Left hindlimb (tissue), 1 donor: ENCODE measurements around the gene SH3D21.

ENCODE experiments used
- DNase-seq: peaks from one replicate; pipeline ENCODE4 v3.0.0-alpha.2; 2018

SH3D21 gene

DNA sequence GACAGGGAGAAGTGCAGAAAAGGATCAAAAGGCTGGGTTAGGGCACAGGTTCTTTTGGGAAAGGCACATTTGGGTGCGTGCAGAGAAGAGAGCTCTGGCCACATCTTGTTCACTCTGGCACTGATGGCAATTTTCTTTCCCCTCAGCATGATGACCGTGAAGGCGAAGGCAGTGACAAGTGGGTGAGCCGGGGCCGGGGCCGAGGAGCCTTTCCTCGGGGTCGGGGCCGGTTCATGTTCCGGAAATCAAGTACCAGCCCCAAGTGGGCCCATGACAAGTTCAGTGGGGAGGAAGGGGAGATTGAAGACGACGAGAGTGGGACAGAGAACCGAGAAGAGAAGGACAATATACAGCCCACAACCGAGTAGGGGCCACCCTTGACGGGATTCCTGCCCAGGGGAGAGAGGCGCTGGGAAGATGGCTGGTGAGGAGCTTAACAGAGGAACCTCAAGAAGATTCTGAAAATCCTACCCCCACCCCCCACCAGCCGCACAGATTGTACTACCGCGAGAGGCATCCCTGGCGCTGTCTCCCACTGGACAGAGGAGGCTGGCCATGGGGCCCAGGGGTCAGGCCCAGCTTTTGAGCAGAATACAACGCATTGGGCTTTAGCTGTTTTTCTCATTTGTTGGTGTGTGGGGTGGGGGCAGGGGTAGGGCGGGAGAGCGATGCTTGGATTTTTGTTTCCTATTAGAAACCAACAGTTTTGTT lies 2.4 kb upstream of the SH3D21 start:
- DNase-seq = no peak

DNA sequence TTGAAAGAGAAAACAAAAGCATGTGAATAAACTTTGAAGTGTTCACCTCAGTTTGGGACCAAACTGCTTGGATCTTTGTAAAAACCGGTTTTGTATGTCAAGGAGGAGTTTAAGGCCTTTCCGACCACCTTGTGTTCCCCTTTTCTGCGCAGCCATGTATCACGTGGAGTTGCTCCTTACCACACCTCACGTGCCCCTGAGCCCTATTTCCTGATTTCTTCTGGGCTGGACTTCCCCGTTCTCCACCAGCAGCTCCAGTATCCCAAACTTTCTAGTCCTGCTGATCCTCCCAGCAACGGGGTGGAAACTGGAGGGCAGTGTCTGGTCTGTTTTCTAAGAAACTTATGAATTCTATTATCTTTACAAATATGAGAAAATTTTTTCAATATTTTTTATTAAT lies 1.6 kb upstream of the SH3D21 start:
- no peak for DNase-seq

DNA sequence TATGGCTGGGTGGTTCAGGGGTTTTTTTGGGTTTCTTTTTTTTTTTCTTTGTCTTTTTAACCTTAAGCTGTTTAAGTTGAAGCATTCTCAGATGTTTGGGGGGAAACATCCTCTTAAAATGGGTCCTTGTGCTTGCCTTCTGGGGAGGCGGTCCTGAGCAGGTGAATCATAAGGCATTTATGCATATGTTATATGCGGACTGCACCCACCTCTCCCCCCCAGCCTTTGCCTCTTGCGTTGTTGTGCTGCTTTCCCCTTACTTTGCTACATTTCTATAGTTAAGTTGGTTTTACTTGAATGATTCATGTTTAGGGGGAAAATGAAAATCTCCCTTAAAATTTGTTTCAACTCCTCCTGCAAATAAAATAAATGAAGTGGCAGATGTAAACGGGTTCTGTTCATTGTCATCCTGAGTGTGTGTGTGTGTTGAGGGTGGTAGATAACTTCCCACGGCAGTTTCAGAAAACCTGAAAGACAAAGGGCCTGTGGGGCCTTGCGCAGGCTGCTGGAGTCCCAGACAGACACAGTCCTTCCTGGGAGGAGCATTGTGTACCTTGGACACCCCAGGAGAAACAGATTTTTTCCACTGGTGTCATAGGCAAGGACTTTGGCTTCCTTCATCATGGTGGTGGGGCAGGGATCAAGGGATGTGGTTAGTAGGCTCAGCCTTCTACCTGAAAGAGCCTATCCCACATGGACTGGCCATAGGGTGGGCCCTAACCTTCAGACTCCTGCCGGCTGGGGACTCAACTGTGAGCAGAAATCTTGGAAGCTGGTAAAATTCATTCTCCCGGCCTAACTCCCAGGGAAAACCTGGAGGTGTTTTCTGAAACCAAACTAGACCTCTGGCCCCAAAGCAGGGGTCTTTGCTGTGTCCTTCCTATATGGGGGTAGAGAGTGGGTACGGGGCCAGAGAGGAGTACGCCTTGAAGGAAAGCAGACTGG lies 926 bp upstream of the SH3D21 start:
- no peak for DNase-seq

DNA sequence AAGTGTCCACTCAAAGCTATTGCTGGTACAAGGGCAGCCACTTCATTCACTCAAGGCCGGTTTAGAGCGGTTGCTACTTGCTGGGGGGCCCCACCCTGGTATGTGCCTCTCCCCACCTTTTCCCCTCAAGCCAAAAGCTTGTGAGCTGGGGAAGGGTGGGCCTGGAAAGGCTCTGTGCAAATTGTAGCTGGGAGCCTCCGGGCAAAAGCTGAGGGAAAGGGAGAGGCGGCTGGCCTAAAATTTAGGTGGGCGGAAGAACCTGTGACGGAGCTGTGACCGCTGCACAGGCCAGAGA lies 306 bp upstream of the SH3D21 start:
- DNase-seq = no peak

DNA sequence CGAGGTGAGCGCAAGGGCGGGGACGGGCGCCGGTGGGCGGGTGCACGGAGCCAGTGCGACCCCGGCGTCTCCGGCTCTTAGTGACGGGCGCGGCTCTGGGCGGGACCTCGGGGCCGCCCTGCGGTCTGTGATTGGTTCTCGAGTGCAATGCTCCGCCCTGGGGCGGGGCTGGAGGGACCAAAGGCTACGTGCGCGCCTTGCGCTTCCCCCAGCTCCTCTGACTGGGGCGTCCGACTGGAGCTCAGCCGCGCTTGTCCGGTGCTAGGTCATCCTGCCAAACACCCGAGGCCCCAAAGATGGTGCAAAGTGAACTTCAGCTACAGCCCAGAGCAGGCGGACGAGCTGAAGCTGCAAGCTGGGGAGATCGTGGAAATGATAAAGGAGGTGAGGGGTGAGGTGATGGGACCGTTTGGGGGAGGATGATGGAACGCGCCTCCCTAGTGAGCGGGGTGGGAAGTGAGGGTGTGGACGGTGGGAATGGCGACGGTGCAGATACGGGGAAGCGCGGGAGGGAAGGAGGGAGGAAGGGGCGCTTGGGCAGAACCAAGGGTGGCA lies 811 bp downstream of the SH3D21 start:
- peak; percentile 94 for DNase-seq

DNA sequence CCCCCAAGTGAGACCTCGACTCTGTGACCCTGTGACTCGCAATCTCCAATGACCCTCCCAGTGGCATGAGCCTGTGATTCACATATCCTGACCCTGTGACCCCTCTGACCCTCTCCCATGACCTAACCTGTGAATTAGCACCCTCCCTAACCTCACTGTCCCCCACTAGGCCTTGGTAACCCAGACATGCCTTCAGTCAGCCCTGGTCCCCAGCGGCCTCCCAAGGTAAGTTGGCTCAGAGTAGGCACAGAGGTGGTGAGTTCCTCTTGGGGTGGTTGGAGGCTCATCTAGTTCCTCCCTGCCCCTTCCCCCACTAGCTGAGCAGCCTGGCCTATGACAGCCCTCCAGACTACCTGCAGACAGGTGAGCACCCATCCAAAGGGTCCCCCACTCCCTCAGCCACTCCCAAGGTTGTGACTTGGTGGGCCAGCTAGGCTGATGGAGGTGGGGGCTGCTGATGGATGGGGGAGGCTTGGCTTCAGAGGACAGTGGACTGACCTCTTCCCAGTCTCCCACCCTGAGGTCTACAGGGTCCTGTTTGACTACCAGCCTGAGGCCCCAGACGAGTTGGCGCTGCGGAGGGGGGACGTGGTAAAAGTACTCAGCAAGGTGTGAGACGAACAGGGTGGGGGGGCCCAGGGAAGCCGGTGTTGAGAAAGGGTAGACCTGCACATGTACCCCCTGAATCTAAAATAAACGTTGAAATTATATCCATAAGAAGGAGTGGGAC lies 1.6 kb downstream of the SH3D21 start:
- no peak for DNase-seq

DNA sequence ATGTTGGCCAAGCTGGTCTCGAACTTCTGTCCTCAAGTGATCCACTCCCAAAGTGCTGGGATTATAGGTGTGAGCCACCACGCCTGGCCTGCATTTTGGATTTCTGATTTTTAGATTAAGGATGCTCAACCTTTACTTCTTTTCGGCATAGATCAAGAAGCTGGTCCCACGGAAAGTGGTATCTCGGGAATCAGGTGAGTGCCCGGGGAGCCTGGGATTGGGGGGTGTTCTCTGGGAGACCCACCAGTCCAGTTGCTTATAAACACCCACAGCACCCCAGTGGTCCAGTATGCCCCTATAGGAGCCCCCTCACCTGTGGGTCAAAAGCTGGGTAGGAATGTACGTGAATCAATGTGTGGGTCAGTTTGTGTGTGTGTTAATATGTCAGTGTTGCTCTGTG lies 3.2 kb downstream of the SH3D21 start:
- DNase-seq = no peak

DNA sequence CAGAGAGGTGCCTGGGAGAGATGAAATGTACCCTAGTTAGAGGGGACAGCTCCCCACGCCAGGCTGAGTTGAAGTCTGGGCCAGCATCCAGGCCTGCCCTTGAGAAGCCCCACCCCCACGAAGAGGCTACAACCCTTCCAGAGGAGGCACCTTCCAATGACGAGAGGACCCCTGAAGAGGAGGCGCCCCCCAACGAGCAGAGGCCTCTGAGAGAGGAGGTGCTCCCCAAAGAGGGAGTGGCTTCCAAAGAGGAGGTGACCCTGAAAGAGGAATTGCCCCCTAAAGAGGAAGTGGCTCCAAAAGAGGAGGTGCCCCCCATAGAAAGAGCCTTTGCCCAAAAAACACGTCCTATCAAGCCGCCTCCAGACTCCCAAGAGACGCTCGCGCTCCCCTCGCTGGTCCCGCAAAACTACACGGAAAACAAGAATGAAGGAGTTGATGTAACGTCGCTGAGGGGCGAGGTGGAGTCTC lies 14.2 kb downstream of the SH3D21 start:
- DNase-seq = no peak

DNA sequence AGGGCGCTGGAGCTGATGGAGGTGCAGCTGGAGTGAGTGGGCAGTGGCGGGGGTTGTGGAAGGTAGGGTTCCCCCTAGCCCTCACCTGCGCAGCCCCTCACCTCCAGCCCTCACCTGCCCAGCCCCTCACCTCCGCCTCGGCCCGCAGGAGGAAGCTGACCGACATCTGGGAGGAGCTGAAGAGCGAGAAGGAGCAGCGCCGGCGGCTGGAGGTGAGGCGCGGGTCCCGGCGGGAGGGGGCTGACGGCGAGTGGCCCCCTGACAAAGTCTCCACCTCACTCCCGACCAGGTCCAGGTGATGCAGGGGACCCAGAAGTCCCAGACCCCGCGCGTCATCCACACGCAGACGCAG lies 14.6 kb downstream of the SH3D21 start:
- no peak for DNase-seq

DNA sequence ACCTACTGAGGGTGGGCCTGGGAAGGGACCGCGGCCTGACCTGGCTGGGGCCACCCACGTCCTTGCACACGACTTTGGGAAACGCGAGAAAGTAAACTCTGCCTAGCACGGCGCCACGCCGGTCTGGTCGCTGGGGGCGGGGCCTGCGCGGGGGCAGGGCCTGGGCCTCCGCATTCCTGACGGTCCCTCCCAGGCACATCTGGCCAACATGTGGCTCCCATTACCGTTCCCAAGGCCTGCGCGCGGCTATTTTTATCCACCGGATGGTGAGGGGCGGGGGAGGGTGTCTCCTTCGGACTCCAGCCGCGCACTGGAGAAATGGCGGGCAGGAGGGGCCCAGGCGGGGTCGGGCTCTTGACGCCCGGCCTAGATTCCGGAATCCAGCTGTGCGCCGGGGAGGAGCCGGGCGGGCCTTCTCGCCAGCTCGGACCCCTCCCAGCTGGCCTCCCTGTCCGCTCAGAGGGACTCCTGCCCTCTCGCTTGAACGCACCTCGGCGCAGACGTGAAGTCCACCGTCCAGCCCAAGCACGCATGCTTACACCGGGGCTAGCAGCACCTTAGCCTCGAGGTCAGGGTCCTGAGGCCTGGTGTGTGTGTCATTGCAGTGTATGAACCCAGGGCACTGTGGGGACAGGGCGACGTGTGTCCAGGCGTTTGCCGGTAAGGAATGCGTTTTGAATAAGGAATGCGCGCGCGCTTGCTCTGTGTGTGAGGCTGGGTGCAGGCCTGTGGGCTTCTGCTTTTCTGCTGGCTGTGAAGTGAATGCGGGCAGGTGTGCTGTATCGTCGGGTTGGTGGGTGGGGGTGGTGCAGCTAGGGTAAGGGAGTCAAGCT lies 15.2 kb downstream of the SH3D21 start:
- peak; percentile 97 for DNase-seq

DNA sequence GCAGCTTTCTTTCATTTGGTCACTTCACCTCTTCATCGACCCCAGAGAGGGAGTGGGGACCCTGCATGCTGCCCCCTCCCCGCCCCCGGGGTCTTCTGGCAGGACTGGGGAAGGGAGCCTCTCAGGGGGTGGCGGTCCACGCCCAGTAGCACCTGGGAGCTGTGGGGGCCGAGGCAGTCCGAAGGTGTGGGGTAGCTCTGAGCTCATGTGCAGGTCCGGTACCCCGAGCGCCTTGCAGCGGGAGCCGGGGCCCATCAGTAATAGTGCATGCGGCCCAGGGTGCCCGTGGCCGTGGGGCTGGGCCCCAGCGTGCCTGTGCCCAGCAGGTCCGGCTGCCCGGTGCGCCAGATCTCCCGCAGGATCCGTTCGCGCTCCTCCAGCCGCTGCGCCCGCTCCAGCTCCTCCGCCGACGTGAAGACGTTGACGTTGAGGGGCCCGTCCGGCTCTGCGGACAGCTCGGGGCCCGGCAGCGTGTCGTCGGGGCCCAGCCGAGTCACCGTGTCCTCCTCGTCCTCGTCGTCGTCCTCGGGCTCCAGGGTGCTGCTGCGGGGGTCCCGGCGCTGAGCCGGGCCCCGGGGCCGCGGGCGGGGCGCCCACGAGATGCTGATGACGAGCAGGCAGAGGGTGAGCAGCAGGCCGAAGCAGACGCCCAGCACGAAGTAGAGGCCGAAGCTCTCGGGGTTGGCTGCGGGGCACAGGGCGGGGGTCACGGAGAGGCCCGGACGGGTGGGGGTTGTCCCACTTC lies 16.0 kb downstream of the SH3D21 start:
- peak; percentile 59 for DNase-seq

DNA sequence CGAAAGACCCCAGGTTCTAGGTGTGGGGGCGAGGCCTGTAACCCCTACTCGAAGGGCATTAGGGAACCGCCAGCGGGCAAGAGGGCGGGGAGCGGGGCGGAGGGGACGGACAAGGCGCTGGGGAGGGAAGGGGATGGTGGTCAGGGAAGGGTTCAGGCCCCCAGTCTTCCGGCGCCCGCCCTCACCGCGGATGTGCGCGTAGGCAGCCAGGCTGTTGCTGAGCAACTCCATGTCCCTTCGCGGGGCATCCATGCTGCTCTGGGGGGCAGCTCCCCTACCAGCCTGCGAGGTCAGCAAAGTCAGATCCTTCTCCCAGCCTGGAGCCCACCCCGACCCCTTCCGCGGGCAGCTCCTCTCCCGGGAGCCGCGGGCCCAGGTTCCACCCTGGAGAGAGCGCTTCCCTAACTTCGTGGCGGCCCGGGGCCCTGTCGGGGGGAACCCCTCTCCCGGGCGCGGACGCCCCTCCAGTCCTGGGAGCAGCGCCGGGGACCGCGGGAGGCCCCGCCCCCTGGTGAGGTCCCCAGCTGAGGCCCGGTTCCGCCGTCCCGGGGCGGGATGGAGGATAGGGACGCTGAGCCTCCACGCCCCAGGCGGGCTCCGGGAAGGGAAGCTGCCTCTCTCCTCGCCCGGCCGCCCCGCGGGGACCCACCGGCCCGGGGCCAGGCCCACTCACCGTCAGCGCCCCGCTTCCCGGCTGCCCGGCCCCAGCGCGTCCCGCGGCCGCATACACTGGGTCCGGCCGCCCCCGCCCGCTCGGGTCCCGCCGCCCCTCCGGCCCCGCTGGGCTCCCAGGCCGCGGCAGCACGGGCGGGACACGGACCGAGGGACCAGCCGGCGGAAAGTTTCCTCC lies 16.8 kb downstream of the SH3D21 start:
- DNase-seq = peak; percentile 86

DNA sequence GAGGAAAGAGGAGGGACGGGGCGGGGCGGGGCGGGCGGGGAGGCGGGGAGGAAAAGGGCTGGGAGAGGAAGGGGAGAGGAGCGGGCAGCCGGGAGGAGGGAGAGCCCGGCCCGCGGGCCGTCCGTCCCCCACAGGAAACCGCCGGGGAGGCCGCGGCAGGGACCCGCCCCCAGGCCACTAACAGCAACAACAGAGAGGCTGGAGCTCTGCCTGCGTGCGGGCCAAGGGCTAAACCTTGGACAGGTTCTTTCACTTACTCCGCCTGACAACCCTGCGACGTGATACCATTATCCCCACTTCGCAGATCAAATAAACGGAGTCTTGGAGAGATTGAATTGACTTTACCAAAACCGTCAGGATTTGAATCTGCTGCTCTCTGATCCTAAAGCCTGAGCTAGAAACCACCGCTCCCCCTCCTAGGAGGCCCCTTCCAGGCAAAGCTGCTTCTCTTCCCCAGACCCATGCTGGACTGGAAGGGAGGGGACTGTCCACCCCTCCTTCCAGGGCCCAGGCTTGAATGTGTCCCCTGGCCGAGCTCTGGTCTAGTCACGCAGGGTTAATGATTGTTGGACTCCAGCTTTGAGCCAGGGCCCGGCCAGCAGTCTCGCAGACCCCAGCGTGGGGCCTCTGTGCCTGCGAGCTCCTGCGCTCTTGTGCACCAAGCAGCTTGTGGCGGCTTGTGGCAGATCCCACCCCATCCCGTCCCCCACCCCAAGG lies 17.6 kb downstream of the SH3D21 start, which contains the start of gene EVA1B:
Gene EVA1B (minus strand): TSS at position 10 of the 717 bp plus-strand sequence. CDS start 608 bp downstream, outside the sequence.
- peak; percentile 96 for DNase-seq

DNA sequence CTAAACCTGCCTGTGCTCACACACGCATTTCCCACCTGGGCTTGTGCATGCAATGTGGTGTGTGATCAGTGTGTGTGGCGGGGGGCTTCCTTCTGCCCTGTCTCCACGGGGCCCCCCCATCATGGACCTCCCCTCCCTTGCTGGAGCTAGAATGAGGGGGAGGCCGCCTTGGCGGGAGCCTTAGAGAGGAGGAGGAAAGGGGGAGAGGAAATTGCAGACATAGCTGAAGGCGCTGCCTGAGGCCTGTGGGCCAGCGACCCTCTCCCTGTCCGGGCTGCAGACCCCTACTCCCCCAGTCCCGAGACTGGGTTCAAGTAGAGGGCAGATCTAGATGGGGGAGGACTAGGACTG lies 18.2 kb downstream of the SH3D21 start:
- DNase-seq = no peak

DNA sequence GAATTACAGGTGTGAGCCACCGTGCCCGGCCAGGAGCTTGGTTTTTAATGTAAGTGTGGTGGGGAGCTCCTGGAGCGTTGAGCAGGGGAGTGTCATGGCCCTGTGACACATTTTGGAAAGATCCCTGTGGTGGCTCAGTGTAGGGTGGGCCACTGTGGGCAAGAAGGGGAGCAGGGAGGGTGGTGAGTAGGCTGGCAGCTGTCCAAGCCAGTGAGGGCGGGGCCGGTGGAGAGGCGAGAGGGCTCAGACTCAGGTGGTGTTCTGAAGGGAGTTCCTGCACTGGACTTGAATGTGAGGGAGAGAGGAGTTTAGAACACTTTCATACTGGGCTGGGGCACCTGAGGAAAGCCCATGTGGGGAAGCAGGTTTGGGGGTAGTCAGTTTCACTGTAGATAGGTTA lies 20.3 kb downstream of the SH3D21 start:
- DNase-seq = no peak

DNA sequence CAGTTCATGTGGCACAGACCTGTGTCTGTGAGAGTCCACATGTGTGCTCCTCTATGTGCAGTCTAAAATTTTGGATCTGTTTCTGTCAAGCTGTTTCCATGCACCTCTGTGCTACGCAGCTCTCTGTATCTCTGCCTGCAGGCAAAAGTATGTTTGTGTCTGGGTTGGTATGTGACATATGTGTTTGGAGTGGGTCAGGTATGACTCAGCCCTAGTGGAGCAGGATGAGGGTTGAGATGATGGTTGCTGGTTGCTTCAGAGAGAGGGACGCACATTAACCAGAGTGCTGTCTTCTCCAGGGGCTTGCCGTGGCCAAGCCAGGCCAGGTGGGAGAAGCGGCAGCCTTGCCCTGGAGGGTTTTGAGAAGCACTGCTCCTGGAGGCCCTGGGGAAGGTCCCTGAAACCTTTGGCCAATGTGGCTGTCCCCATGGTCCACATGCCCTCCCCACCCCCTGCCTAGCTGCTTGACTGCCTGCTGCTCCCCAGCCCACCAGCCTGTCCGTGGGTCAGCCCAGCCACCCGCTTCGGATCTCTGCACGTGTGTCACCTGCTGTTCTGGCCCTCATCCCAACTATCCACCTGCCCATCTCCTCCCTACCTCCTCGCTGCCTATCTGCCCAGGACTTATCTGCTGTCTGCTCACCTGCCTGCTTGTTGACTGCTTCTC lies 21.4 kb downstream of the SH3D21 start:
- no peak for DNase-seq

DNA sequence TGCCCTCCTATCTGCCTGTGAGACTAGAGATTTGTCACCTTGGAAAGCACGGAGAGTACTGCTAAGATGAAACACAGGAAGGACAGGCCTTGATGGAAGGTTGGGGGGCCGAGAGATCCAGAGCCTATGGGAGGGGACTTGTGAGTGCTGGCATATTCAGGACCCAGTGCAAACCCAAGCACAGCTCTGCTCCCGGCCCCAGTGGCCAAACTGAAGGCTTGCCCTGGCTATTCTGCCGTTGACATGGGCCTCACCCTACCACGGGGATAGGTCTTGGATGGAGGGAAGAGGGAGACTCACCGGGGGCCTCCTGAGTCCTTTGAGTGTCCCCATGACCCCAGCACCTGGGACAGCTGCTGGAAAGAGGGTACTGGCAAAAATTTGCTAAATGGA lies 21.9 kb downstream of the SH3D21 start:
- no peak for DNase-seq

DNA sequence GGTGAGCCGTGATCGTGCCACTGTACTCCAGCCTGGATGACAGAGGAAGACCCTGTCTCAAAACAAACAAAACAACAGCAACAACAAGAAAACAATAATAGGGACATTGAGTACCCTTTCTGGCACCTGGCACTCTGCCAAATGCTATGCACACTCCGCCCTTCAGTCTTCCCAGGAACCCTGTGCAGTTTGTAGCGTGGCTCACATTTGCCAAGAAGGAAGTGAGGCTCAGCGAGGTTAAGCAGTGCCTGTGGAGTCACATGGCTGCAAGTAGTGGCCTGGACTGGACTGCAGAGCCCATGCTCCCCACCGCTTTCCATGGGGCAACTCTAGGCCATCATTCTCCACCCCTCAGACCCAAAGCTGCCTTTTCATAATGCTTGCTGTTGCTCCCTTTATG lies 22.5 kb downstream of the SH3D21 start:
- DNase-seq = no peak

DNA sequence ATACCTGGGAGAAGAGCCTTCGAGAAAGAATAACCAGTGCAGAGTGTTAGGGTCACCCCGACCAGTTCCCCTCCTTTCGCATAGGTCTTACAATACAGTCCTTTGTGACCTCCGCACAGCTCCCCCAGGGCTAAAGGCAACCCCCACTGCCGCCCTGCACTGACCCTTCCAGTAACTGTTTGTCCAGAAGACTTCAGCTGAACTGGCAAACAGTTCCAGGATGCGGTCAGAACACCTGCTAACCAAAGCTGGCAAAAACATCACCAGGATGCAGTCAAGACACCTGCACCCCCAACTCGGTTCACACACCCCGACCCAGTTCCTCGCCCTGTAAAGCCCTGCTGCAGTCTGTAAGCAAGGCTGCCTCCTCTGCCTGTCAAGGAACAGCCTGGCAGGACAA lies 23.6 kb downstream of the SH3D21 start:
- DNase-seq = no peak
